ES-I3 (cell line): ENCODE measurements around the gene RSL1D1.
"Not testable (repeated sequence)": the region's sequence is repeated elsewhere in the genome, so short reads cannot be mapped to it uniquely, and the experiment has no call there.

Experiments used
- H3K36me3 ChIP-seq: 2 replicates; pipeline ENCODE4 v1.6.1; 2013; ENCODE audit warnings: mild to moderate bottlenecking, low read length, control low read depth, moderate library complexity; ENCODE audit not compliant: insufficient read depth
- H3K4me1 ChIP-seq: 2 replicates; pipeline ENCODE4 v1.6.1; 2013; ENCODE audit warnings: mild to moderate bottlenecking, control low read depth, low read length; ENCODE audit not compliant: insufficient read depth
- H3K9ac ChIP-seq: 2 replicates; pipeline ENCODE4 v1.6.1; 2013; ENCODE audit warnings: low read depth, mild to moderate bottlenecking, low read length, moderate library complexity
- H3K9me3 ChIP-seq: 2 replicates; pipeline ENCODE4 v1.6.1; 2013; ENCODE audit warnings: mild to moderate bottlenecking, low read length, moderate library complexity; ENCODE audit not compliant: control insufficient read depth, insufficient read depth

The RSL1D1 gene

DNA sequence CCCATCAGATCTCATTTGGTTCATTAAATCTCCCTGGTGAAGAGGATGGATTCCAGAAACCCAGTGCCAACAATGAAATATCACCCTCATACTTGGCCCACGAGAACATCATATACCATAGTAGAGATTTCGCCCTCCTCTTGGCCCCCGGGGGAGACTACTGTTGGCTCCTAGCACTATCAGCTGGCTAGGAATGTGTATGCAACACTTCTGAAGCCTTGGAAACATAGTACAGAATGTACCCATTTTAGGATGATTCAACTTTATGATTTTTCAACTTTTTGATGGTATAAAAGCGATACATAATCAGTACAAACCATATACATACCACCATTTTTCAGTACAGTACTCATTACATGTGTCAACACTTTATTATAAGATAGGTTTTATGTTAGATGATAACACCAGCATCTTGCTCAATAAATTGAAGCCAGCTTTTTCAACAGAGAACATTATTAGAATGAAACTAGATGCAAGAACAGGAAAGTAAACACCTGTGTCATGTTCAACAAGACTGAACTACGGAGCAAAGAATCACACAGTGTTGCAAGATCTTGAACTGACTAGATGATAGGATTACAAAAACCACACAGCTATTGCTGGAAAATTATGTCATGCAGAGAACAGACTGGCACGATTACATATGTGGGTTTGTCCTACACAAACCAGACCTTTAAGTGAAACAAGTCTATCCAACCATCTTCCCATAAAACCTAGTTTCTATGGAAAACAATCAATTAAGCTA is 17.2 kb downstream of the RSL1D1 start:
- Histone ChIP-seq H3K9me3 (no peaks in the 10 kb centered on the region), H3K4me1 (peaks cover 16% of the 10 kb centered on the region), H3K36me3 (peaks cover 20% of the 10 kb centered on the region), H3K9ac (no peak overlapping the region)

DNA sequence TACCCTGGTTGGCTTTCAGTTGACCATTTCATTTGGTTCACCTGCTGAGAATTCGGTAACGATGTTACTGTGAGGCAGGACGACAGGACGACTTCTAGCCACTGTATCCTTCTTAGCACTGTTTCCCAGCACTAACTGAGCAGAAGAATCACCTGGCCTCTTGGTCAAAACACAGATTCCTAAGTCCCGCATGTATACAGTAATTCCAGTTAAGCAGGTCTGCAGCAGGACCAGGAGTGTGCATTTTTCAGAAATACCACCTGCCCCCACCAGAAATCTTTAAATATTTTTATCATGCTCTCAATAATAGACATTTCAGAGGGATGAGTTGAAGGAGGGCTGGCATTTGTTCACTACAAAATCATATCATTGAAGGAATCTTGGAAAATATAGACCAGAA is 22.6 kb downstream of the RSL1D1 start:
- H3K4me1 ChIP-seq = no peaks in the 10 kb centered on the region
- H3K9me3 ChIP-seq = no peaks in the 10 kb centered on the region
- H3K9ac ChIP-seq = no peak overlapping the region
- no peaks in the 10 kb centered on the region for H3K36me3 ChIP-seq

DNA sequence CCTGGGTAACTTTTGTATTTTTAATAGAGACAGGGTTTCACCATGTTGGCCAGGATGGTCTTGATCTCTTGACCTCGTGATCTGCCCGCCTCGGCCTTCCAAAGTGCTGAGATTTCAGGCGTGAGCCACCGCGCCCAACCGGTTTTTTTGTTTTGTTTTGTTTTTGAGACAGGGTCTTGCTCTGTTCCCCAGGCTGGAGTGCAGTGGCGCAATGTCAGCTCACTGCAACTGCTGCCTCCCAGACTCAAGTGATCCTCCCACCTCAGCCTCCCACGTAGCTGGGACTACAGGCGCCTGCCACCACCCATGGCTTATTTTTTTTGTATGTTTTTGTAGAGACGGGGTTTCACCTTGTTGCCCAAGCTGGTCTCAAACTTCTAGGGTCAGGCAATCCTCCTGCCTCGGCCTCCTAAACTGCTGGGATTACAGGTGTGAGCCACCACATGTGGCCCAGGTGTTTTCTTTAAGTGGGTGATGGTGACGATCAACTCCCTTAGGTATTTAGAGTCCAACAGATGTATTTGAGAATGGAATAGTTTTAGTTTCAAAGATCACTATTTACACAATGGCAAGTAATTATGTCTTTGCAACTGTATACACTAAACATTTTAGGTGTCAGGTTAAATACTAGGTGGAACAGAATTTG is 25.7 kb downstream of the RSL1D1 start:
- H3K9me3 ChIP-seq, H3K36me3 ChIP-seq, H3K9ac ChIP-seq, H3K4me1 ChIP-seq: not testable (repeated sequence)

DNA sequence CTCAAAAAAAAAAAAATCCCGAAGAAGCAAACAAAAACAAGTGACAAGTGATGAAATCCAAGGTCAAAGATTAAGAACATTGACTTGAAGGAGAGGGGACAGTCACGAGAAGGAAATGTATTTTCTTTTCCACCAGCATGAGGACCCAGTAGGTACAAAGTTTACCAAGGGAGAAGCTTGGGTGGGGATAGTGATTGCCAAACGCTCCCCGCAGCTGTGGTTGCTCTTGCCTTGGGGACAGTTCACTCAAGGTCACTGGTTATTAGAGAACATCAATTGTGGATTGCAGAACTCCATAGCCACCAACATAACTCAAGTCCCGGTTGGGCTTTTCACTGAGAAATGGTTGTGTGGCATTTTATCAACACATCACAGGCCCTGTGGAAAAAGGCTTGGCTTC is 27.0 kb downstream of the RSL1D1 start:
- Histone ChIP-seq H3K9ac (no peak overlapping the region), H3K4me1 (peaks cover 4% of the 10 kb centered on the region; the same call in 1 of the 2 replicates), H3K9me3 (no peaks in the 10 kb centered on the region), H3K36me3 (no peaks in the 10 kb centered on the region)

DNA sequence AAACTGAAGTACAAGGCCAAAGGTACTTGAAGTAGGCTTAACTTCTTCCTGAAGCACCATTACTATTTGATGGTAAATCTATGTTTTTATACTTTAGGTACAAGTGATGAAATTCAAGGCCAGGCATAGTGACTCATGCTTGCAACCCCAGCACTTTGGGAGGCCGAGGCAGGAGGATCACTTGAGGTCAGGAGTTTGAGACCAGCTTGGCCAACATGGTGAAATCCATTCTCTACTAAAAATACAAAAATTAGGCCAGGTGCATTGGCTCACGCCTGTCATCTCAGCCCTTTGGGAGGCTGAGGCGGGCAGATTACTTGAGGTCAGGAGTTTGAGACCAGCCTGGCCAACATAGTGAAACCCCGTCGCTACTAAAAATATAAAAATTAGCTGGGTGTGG is 27.7 kb downstream of the RSL1D1 start:
- not testable (repeated sequence) for H3K9me3 ChIP-seq, H3K9ac ChIP-seq, H3K4me1 ChIP-seq, H3K36me3 ChIP-seq

DNA sequence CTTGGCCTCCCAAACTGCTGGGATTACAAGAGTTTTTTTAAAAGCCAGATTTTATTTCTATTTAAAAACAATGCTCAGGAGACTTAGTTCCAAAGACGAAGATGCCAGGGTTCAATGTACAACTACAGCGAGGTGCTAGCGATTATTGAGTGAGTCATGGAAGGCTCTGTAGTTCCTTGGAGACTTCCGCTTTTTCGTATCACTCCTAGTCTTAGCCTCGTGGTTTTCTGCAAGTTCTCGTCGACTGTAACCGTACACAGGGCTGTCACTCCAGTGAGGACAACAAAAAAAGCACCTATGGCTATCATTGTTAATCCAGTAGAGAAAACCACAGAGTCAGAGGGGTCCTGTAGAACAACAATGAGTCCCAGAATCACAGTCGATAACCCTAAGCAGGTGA is 31.5 kb downstream of the RSL1D1 start:
- Histone ChIP-seq H3K9me3 (no peaks in the 10 kb centered on the region), H3K36me3 (no peaks in the 10 kb centered on the region), H3K9ac (no peak overlapping the region), H3K4me1 (peaks cover 4% of the 10 kb centered on the region; the same call in 1 of the 2 replicates)

DNA sequence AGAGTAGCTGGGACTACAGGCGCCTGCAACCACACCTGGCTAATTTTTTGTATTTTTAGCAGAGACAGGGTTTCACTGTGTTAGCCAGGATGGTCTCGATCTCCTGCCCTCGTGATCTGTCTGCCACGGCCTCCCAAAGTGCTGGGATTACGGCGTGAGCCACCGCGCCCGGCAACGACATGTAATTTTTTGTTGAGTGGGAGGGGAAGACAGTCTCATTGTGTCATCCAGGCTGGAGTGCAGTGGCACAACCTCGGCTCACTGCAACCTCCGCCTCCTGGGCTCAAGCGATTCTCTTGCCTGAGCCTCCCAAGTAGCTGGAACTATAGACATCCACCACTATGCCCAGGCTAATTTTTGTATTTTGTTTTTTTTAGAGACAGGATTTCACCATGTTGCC is 32.4 kb downstream of the RSL1D1 start:
- H3K4me1 ChIP-seq, H3K9ac ChIP-seq, H3K9me3 ChIP-seq, H3K36me3 ChIP-seq: not testable (repeated sequence)

DNA sequence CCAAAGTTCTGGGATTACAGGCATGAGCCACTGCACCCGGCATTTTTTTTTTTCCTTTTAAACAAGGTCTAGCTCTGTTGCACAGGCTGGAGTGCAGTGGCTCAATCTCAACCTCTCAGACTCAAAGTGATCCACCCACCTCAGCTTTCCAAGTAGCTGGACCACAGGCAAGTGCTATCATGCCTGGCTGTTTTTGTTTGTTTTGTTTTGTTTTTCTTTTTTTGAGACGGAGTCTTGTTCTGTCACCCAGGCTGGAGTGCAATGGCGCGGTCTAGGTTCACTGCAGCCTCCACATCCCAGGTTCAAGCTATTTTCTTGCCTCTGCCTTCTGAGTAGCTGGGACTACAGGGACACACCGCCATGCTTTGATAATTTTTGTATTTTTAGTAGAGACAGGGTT is 35.2 kb downstream of the RSL1D1 start:
- Histone ChIP-seq H3K4me1 (no peaks in the 10 kb centered on the region), H3K36me3 (no peaks in the 10 kb centered on the region), H3K9ac (no peak overlapping the region), H3K9me3 (no peaks in the 10 kb centered on the region)

DNA sequence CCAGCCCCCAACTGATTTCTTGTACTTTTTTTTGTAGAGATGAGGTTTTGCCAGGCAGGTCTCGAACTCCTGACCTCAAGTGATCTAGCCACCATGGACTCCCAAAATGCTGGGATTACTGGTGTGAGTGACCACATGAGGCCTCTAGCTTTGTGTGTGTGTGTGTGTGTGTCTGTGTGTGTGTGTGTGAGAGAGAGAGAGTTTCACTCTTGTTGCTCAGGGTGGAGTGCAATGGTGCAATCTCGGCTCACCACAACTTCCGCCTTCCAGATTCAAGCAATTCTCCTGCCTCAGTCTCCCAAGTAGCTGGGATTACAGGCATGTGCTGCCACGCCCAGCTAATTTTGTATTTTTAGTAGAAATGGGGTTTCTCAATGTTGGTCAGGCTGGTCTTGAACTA is 36.5 kb downstream of the RSL1D1 start:
- not testable (repeated sequence) for H3K9ac ChIP-seq, H3K9me3 ChIP-seq, H3K4me1 ChIP-seq, H3K36me3 ChIP-seq

DNA sequence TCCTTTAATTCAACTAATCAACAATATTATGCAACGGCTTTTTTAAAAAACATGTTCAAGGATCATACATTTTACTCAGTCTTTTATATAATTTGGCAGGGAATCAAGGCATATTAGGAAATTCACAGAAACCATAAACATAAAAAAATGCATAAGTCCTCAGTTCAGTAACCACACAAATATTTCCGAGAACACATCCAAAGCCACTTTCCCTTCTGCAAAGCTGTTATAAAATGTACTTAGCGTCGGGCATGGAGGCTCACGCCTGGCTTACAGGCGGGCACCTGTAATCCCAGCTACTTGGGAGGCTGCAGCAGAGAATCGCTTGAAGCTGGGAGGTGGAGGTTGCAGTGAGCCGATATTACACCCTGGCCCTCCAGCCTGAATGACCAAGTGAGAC is 44.6 kb downstream of the RSL1D1 start:
- no peak overlapping the region for H3K9ac ChIP-seq
- H3K9me3 ChIP-seq = no peaks in the 10 kb centered on the region
- no peaks in the 10 kb centered on the region for H3K36me3 ChIP-seq
- no peaks in the 10 kb centered on the region for H3K4me1 ChIP-seq

DNA sequence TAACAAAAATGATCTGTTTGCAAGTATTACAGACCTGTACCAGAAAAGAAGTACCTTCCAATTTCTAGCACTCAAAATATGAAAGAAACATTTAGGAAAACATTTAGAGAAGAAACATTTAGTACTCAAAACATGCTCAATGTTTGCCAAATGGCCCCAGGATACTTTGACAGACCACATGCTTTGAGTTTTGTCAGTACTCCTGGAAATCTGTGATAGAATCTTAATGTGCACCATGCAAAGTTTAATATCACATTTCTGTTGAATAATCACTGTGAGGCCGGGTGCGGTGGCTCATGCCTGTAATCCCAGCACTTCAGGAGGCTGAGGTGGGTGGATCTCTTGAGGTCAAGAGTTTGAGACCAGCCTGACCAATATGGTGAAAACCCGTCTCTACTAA is 45.8 kb downstream of the RSL1D1 start:
- Histone ChIP-seq H3K9me3 (no peaks in the 10 kb centered on the region), H3K9ac (no peak overlapping the region), H3K36me3 (no peaks in the 10 kb centered on the region), H3K4me1 (peaks cover 5% of the 10 kb centered on the region; the same call in 1 of the 2 replicates)

DNA sequence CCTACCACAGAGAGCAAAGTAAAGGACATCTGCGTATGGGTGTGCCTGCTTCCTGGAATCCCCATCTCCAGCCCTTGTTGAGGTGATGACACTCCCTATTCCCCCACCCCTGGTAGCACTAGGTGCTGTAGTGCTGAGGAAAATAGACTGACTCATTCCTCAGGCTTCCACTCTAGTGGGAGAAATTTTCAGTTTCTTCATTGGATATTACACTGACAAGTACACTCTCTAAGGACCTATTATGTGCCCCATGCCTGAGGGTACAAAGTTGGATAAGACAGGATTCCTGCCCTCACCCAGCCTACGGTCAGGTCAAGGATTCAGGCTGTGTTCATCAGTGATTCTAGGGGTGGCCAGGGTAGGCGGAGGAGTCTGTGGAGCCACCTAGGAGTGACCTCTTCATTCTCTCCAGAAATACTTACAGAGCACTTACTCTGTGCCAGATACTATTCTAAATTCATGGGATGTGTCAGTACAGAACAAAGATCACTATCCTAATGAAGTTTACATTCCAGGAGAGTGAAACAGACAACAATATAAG is 49.8 kb downstream of the RSL1D1 start:
- Histone ChIP-seq H3K36me3 (no peaks in the 10 kb centered on the region), H3K4me1 (peaks cover 11% of the 10 kb centered on the region; the same call in 1 of the 2 replicates), H3K9me3 (no peaks in the 10 kb centered on the region), H3K9ac (no peak overlapping the region)

DNA sequence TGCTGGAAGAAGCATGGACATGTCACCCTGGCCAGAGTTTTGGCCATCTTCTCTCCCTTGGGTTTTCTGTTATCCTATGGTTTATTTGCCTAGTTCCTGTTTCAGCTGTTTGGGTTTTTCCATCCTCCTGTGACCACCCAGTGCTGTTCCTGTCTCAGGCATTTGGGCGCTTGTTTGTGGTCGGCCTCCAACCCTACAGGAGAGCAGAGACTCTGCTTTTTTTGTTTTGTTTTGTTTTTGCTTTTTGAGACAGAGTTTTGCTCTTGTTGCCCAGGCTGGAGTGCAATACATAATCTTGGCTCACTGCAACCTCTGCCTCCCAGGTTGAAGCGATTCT is 51.0 kb downstream of the RSL1D1 start:
- Histone ChIP-seq H3K36me3 (no peaks in the 10 kb centered on the region), H3K9ac (no peak overlapping the region), H3K9me3 (no peaks in the 10 kb centered on the region), H3K4me1 (peaks cover 16% of the 10 kb centered on the region; the same call in 1 of the 2 replicates)

DNA sequence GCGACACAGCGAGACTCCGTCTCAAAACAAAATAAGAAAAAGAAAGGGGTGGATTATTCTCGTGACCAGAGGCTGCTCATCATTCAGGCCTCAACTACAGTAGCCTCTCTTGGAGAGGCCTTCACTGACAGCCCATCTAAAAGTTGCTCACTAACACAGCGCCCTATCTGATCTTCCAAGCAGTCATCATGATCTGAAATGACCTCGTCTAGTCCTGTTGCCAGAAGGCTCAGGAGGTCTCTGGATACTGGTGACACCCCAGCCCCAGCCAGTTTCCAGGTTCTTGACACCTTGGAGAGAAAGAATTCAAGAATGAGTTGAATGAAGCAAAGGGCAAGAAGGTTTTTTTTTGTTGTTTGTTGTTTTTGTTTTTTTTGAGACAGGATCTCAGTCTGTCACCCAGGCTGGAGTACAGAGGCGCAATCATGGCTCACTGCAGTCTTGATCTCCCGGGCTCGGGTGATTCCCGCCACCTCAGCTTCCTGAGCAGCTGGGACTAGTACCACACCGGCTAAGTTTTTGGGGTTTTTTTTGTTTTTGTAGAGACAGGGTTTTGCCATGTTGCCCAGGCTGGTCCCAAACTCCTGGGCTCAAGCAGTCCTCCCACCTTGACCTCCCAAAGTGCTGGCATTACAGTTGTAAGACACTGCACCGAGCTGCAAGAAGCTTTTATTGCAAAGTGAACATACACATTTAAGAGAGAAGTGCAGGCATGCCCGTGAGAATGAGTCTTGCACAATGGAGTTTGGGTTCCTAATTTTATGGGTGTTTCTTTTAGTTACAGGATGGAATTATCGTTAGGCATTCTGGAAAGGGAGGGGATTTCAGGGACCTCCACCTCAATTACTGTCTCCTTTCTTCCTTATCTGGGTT is 51.6 kb downstream of the RSL1D1 start:
- peaks cover 3% of the 10 kb centered on the region for H3K36me3 ChIP-seq
- no peak overlapping the region for H3K9ac ChIP-seq
- peaks cover 16% of the 10 kb centered on the region; the same call in 1 of the 2 replicates for H3K4me1 ChIP-seq
- no peaks in the 10 kb centered on the region for H3K9me3 ChIP-seq
